ENCODE data around the gene LRP6. TPM values are rescaled to one million over a fixed set of nuclear protein-coding genes. Genes with fewer than 3 reads are reported as not detected.

LRP6 gene
- total RNA-seq, 1 experiment from 2014 or later = 15.5 TPM

GRCh38 chr12:12094481-12094880, 172.4 kb downstream of the LRP6 start:
- H3K4me3 ChIP-seq (ENCODE audit: low read length) = no peak overlapping the region
- no peak overlapping the region for H3K27ac ChIP-seq (ENCODE audit: low read length)
- H3K4me1 ChIP-seq (ENCODE audit: insufficient read depth, low read length) = peaks cover 10% of the 10 kb centered on the region
- H3K27me3 ChIP-seq (ENCODE audit: low read length) = no peaks in the 10 kb centered on the region
- H3K9ac ChIP-seq (ENCODE audit: low read length) = no peak overlapping the region
- no peaks in the 10 kb centered on the region for H3K79me2 ChIP-seq (ENCODE audit: low read length)
- intact Hi-C loops (cut with micrococcal nuclease) = no loop called here
- H3K9me3 ChIP-seq (ENCODE audit: low read length) = no peaks in the 10 kb centered on the region
- no peak for DNase-seq
- H3K9me2 ChIP-seq (replicated peaks; ENCODE audit: low read length) = no peaks in the 10 kb centered on the region
- ChIA-PET POLR2A (ENCODE audit: unreplicated experiment) (no interaction called here), CTCF (no interaction called here)
- H3F3A ChIP-seq (ENCODE audit: low read length, unreplicated experiment) = no peaks in the 10 kb centered on the region
- H3K36me3 ChIP-seq (ENCODE audit: low read depth, low read length) = no peaks in the 10 kb centered on the region
- H4K20me1 ChIP-seq (ENCODE audit: low read length) = no peaks in the 10 kb centered on the region; the same call in 1 of the 2 replicates
- H3K4me2 ChIP-seq (ENCODE audit: low read length) = no peak overlapping the region
- BruUV-seq (replicated peaks) = no TSS peak
- H2AFZ ChIP-seq (ENCODE audit: low read length) = no peak overlapping the region
- TF ChIP-seq, protein P1, sequence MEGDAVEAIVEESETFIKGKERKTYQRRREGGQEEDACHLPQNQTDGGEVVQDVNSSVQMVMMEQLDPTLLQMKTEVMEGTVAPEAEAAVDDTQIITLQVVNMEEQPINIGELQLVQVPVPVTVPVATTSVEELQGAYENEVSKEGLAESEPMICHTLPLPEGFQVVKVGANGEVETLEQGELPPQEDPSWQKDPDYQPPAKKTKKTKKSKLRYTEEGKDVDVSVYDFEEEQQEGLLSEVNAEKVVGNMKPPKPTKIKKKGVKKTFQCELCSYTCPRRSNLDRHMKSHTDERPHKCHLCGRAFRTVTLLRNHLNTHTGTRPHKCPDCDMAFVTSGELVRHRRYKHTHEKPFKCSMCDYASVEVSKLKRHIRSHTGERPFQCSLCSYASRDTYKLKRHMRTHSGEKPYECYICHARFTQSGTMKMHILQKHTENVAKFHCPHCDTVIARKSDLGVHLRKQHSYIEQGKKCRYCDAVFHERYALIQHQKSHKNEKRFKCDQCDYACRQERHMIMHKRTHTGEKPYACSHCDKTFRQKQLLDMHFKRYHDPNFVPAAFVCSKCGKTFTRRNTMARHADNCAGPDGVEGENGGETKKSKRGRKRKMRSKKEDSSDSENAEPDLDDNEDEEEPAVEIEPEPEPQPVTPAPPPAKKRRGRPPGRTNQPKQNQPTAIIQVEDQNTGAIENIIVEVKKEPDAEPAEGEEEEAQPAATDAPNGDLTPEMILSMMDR (conservative IDR thresholded peaks at IDR 0.05; ENCODE audit: low read depth, low read length) = no peak
- TF ChIP-seq EZH2 (IDR thresholded peaks at IDR 0.05; ENCODE audit: low read length, unreplicated experiment) = no peak
- TF ChIP-seq EZH2phosphoT487 (IDR thresholded peaks at IDR 0.05; ENCODE audit: borderline replicate concordance, low read length) = no peak
- ATAC-seq = no peak

GRCh38 chr12:12091977-12092663, 174.7 kb downstream of the LRP6 start:
- ChIA-PET POLR2A (ENCODE audit: unreplicated experiment) (no interaction called here), CTCF (no interaction called here)
- H3K4me3 ChIP-seq (ENCODE audit: low read length) = no peak overlapping the region
- no peaks in the 10 kb centered on the region for H3K27me3 ChIP-seq (ENCODE audit: low read length)
- ATAC-seq = peak; percentile 43
- no peaks in the 10 kb centered on the region for H3K9me2 ChIP-seq (replicated peaks; ENCODE audit: low read length)
- no peak overlapping the region for H3K9ac ChIP-seq (ENCODE audit: low read length)
- intact Hi-C loops (cut with micrococcal nuclease) = no loop called here
- H3K27ac ChIP-seq (ENCODE audit: low read length) = no peak overlapping the region
- no peaks in the 10 kb centered on the region for H3K79me2 ChIP-seq (ENCODE audit: low read length)
- no peaks in the 10 kb centered on the region for H3F3A ChIP-seq (ENCODE audit: low read length, unreplicated experiment)
- peaks cover 10% of the 10 kb centered on the region for H3K4me1 ChIP-seq (ENCODE audit: insufficient read depth, low read length)
- no peaks in the 10 kb centered on the region for H3K9me3 ChIP-seq (ENCODE audit: low read length)
- H2AFZ ChIP-seq (ENCODE audit: low read length) = peak overlapping the region; percentile 38; the same call in 1 of the 2 replicates
- H3K4me2 ChIP-seq (ENCODE audit: low read length) = peak overlapping the region; percentile 44
- no TSS peak for BruUV-seq (replicated peaks)
- no peaks in the 10 kb centered on the region; the same call in 1 of the 2 replicates for H4K20me1 ChIP-seq (ENCODE audit: low read length)
- DNase-seq = no peak
- TF ChIP-seq EZH2phosphoT487 (IDR thresholded peaks at IDR 0.05; ENCODE audit: borderline replicate concordance, low read length) (no peak), EZH2 (IDR thresholded peaks at IDR 0.05; ENCODE audit: low read length, unreplicated experiment) (no peak)
- TF ChIP-seq, protein P1 (conservative IDR thresholded peaks at IDR 0.05; ENCODE audit: low read depth, low read length) = no peak
- no peaks in the 10 kb centered on the region for H3K36me3 ChIP-seq (ENCODE audit: low read depth, low read length)

- Histone ChIP-seq H4K20me1 (ENCODE audit: low read length) (no peaks in the 10 kb centered on the region; the same call in 1 of the 2 replicates), H3F3A (ENCODE audit: low read length, unreplicated experiment) (no peaks in the 10 kb centered on the region), H3K27me3 (ENCODE audit: low read length) (no peaks in the 10 kb centered on the region), H3K4me2 (ENCODE audit: low read length) (no peak overlapping the region), H3K9me3 (ENCODE audit: low read length) (no peaks in the 10 kb centered on the region), H3K27ac (ENCODE audit: low read length) (no peak overlapping the region), H3K4me1 (ENCODE audit: insufficient read depth, low read length) (peaks cover 10% of the 10 kb centered on the region), H3K79me2 (ENCODE audit: low read length) (no peaks in the 10 kb centered on the region), H3K9me2 (replicated peaks; ENCODE audit: low read length) (no peaks in the 10 kb centered on the region), H2AFZ (ENCODE audit: low read length) (no peak overlapping the region), H3K36me3 (ENCODE audit: low read depth, low read length) (no peaks in the 10 kb centered on the region), H3K9ac (ENCODE audit: low read length) (no peak overlapping the region), H3K4me3 (ENCODE audit: low read length) (no peak overlapping the region)
- DNase-seq (no peak), ATAC-seq (no peak)
- POLR2A ChIA-PET (ENCODE audit: unreplicated experiment) = no interaction called here
- intact Hi-C loops (cut with micrococcal nuclease) = no loop called here
- CTCF ChIA-PET = no interaction called here
- no TSS peak for BruUV-seq (replicated peaks)
- TF ChIP-seq EZH2 (IDR thresholded peaks at IDR 0.05; ENCODE audit: low read length, unreplicated experiment) = no peak
- TF ChIP-seq, protein P1 (conservative IDR thresholded peaks at IDR 0.05; ENCODE audit: low read depth, low read length) = no peak
- no peak for TF ChIP-seq EZH2phosphoT487 (IDR thresholded peaks at IDR 0.05; ENCODE audit: borderline replicate concordance, low read length)
These were observed 175.8 kb downstream of the LRP6 start for GRCh38 chr12:12091071-12091470.

All from PC-3 (cell line).